K562 (cell line): ENCODE data around the gene TCF7. TPM values are rescaled to one million over a fixed set of nuclear protein-coding genes. Genes with fewer than 3 reads are reported as not detected.
A peak's percentile ranks its signal among the peaks of the same experiment; 100 is the strongest.

Experiments
- ARHGAP35 ChIP-seq: fragments of 450-650 bp; IDR thresholded peaks from 2 replicates; pipeline ENCODE4 v1.6.1; 2018; ENCODE audit not compliant: partially characterized antibody
- BRD9 ChIP-seq: fragments of 450-650 bp; IDR thresholded peaks from 2 replicates; pipeline ENCODE4 v1.6.1; 2018; ENCODE audit warnings: low read depth; ENCODE audit not compliant: partially characterized antibody
- CREB1 ChIP-seq, 2 experiments: sonication (generic) in 1 of 2; formaldehyde crosslinking in 1 of 2; IDR thresholded peaks; 2 replicates each; pipeline versions ENCODE4 v1.6.1 to v1.8.0; 2012 to 2022; ENCODE audit warnings: inconsistent platforms in 1 of 2, mild to moderate bottlenecking in 1 of 2, missing genetic modification reagents in 1 of 2, moderate library complexity in 1 of 2
- CTBP1 ChIP-seq: fragments of 450-650 bp; IDR thresholded peaks from 2 replicates; pipeline ENCODE4 v1.6.1; 2016; ENCODE audit warnings: borderline replicate concordance
- EHMT2 ChIP-seq: fragments of 450-650 bp; IDR thresholded peaks from 2 replicates; pipeline ENCODE4 v1.6.1; 2018; ENCODE audit warnings: antibody characterized with exemption
- HNRNPH1 ChIP-seq: fragments of 200-400 bp; formaldehyde crosslinking; optimal IDR thresholded peaks from 2 replicates; pipeline ENCODE3; 2017; ENCODE audit warnings: low read depth, mild to moderate bottlenecking, low read length, moderate library complexity
- KDM2B ChIP-seq: fragments of 250-450 bp; sonication (Bioruptor Pico); IDR thresholded peaks from 2 replicates; pipeline ENCODE4 v1.8.0; 2021; ENCODE audit warnings: mild to moderate bottlenecking, moderate library complexity
- NRF1 ChIP-seq, 2 experiments: fragments of 450-650 bp; IDR thresholded peaks in 1 of 2; conservative IDR thresholded peaks in 1 of 2; 2 replicates each; pipeline ENCODE4 v1.6.1; 2014; ENCODE audit warnings: mild to moderate bottlenecking in 2 of 2
- PHB ChIP-seq: fragments of 250-450 bp; sonication (Bioruptor Pico); IDR thresholded peaks from 2 replicates; pipeline ENCODE4 v1.5.0; 2021
- PHF20 ChIP-seq: fragments of 450-650 bp; IDR thresholded peaks from 2 replicates; pipeline ENCODE4 v1.6.1; 2018; ENCODE audit not compliant: partially characterized antibody
- POLR3G ChIP-seq: IDR thresholded peaks from 2 replicates; pipeline ENCODE4 v1.6.1; 2011; ENCODE audit not compliant: insufficient read length, insufficient replicate concordance; ENCODE audit errors: extremely low read depth
- PPARD ChIP-seq: fragments of 250-450 bp; sonication (Bioruptor Pico); IDR thresholded peaks from 2 replicates; pipeline ENCODE4 v1.8.0; 2022; ENCODE audit warnings: inconsistent platforms, mild to moderate bottlenecking, moderate library complexity
- RBFOX2 ChIP-seq: fragments of 200-400 bp; formaldehyde crosslinking; IDR thresholded peaks from 2 replicates; pipeline ENCODE4 v1.6.1; 2017; ENCODE audit warnings: low read depth, mild to moderate bottlenecking, low read length, moderate library complexity
- TCF3 ChIP-seq: sonication (generic); formaldehyde crosslinking; IDR thresholded peaks from 2 replicates; pipeline ENCODE4 v1.4.0; 2020; ENCODE audit warnings: mild to moderate bottlenecking, missing genetic modification reagents
- TEAD2 ChIP-seq: fragments of 450-650 bp; IDR thresholded peaks from 2 replicates; pipeline ENCODE4 v1.6.1; 2016; ENCODE audit warnings: missing genetic modification characterization, control low read depth, missing compliant biosample characterization
- ZFPM2 ChIP-seq: fragments of 250-450 bp; sonication (Bioruptor Pico); IDR thresholded peaks from 2 replicates; pipeline ENCODE4 v1.5.1; 2022; ENCODE audit warnings: mild to moderate bottlenecking
- ZNF77 ChIP-seq: fragments of 250-450 bp; sonication (Bioruptor Pico); IDR thresholded peaks from 2 replicates; pipeline ENCODE4 v1.5.0; 2020
- polyA plus RNA-seq, 8 experiments: library from polyadenylated mRNA; depleted of rRNA in 4 of 8; stranded (reverse) in 5 of 8; unstranded in 3 of 8; fragments of >200 nt; fragmentation: Nextera tagmentation in 2 of 8; fragmentation: Illumina TruSeq in 1 of 8; extraction: Ambion mirVana in 2 of 8; extraction: Trizol in 1 of 8; gene quantifications; 2 replicates each; pipeline versions ENCODE4 v1.2.1 to v1.2.3, GENCODE V29; 2011 to 2014; ENCODE audit warnings: inconsistent platforms in 1 of 8, missing spikeins in 1 of 8
- total RNA-seq, 7 experiments: library from RNA; depleted of rRNA in 6 of 7; stranded (reverse); fragments of >200 nt in 6 of 7; fragmentation: Illumina TruSeq in 2 of 7; extraction: Trizol in 2 of 7; gene quantifications; 2 replicates each; pipeline versions ENCODE4 v1.2.1 to v1.2.3, GENCODE V29; 2011 to 2021; ENCODE audit warnings: low replicate concordance in 1 of 7
- TF ChIP-seq, protein P1 (sequence below): fragments of 450-650 bp; IDR thresholded peaks from 2 replicates; pipeline ENCODE4 v1.6.1; 2016; ENCODE audit warnings: antibody characterized with exemption
- TF ChIP-seq, protein P2 (sequence below): fragments of 250-450 bp; sonication (Bioruptor Pico); IDR thresholded peaks from 2 replicates; pipeline ENCODE4 v1.4.0; 2020
- TF ChIP-seq, protein P3 (sequence below), 2 experiments: fragments of 150-350 bp in 1 of 2; IDR thresholded peaks; 2 replicates each; pipeline ENCODE4 v1.6.1; 2012 to 2016; ENCODE audit warnings: low read depth in 2 of 2, low read length in 2 of 2, mild to moderate bottlenecking in 1 of 2, moderate library complexity in 1 of 2

The TCF7 gene
- total and polyA plus RNA-seq, 9 of the 15 experiments (the other 6 are each of a cell fraction or from before 2014, with no cell fraction given): 1.6 to 14.9 (median 4.2) TPM

DNA sequence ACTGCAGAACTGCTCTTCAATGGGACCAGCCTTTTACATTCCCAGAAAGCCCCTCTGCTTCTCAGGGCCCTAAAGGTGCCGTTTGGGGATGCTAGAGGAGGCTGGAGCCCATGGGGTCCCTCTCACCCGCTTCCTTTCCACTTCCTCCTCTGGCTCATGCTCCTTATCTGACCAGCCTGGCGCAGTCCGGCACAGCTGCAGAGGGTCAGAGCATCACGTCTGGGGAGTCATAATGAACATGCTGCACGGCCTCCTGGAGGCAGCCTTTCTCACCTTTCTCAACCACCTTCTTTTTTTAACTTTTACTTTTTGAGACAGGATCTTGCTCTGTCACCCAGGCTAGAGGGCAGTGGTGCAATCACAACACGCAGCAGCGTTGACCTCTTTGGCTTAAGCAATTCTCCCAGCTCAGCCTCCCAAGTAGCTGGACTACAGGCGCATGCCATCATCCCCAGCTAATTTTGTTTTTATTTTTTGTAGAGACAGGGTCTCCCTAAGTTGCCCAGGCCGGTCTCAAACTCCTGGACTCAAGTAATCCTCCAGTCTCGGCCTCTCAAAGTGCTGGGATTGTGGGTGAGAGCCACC, 15.1 kb upstream of the TCF7 start (continued):
- TF ChIP-seq NRF1 (conservative IDR thresholded peaks at IDR 0.05 in 1 of 2, IDR thresholded peaks at IDR 0.05 in 1 of 2) (peak; percentile 48 to 49; a peak in 2 of 4 replicates), ZFPM2 (no peak), TCF3 (CRISPR knock-in tag) (peak; percentile 18; the same call in 1 of the 2 replicates), ARHGAP35 (no peak), KDM2B (no peak), CREB1 (IDR thresholded peaks at IDR 0.05) (no peak), CREB1 (CRISPR knock-in tag; IDR thresholded peaks at IDR 0.05) (peak; percentile 14; the same call in 1 of the 2 replicates), PHF20 (no peak), RBFOX2 (no peak), TEAD2 (tag) (no peak), HNRNPH1 (no peak), PHB (no peak), CTBP1 (peak; percentile 71), PPARD (no peak), BRD9 (no peak), ZNF77 (CRISPR knock-in tag) (no peak), EHMT2 (no peak), POLR3G (no peak)
- TF ChIP-seq, protein P1, sequence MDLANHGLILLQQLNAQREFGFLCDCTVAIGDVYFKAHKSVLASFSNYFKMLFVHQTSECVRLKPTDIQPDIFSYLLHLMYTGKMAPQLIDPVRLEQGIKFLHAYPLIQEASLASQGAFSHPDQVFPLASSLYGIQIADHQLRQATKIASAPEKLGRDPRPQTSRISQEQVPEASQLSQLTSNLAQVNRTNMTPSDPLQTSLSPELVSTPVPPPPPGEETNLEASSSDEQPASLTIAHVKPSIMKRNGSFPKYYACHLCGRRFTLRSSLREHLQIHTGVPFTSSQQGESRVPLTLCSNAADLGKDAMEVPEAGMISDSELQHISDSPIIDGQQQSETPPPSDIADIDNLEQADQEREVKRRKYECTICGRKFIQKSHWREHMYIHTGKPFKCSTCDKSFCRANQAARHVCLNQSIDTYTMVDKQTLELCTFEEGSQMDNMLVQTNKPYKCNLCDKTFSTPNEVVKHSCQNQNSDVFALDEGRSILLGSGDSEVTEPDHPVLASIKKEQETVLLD: no peak
- TF ChIP-seq, protein P2, sequence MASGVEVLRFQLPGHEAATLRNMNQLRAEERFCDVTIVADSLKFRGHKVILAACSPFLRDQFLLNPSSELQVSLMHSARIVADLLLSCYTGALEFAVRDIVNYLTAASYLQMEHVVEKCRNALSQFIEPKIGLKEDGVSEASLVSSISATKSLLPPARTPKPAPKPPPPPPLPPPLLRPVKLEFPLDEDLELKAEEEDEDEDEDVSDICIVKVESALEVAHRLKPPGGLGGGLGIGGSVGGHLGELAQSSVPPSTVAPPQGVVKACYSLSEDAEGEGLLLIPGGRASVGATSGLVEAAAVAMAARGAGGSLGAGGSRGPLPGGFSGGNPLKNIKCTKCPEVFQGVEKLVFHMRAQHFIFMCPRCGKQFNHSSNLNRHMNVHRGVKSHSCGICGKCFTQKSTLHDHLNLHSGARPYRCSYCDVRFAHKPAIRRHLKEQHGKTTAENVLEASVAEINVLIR (CRISPR knock-in tag): no peak
- TF ChIP-seq, protein P3, sequence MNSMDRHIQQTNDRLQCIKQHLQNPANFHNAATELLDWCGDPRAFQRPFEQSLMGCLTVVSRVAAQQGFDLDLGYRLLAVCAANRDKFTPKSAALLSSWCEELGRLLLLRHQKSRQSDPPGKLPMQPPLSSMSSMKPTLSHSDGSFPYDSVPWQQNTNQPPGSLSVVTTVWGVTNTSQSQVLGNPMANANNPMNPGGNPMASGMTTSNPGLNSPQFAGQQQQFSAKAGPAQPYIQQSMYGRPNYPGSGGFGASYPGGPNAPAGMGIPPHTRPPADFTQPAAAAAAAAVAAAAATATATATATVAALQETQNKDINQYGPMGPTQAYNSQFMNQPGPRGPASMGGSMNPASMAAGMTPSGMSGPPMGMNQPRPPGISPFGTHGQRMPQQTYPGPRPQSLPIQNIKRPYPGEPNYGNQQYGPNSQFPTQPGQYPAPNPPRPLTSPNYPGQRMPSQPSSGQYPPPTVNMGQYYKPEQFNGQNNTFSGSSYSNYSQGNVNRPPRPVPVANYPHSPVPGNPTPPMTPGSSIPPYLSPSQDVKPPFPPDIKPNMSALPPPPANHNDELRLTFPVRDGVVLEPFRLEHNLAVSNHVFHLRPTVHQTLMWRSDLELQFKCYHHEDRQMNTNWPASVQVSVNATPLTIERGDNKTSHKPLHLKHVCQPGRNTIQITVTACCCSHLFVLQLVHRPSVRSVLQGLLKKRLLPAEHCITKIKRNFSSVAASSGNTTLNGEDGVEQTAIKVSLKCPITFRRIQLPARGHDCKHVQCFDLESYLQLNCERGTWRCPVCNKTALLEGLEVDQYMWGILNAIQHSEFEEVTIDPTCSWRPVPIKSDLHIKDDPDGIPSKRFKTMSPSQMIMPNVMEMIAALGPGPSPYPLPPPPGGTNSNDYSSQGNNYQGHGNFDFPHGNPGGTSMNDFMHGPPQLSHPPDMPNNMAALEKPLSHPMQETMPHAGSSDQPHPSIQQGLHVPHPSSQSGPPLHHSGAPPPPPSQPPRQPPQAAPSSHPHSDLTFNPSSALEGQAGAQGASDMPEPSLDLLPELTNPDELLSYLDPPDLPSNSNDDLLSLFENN (IDR thresholded peaks at IDR 0.05; ENCODE audit: low read depth in 2 of 2, low read length in 2 of 2): no peak
